T-helper 2 cell treated with Interferon-gamma antibody and Interleukin-4, amounts not matched to agents 5 μg/mL and 100 μg/mL, for 36 hours (primary cell): ENCODE measurements around the gene COL11A1.
"Not testable (repeated sequence)": the region's sequence is repeated elsewhere in the genome, so short reads cannot be mapped to it uniquely, and the experiment has no call there.

Source experiments
- DNase-seq: peaks from one replicate; pipeline ENCODE4 v3.0.0; 2021; ENCODE audit warnings: low spot score
- H3K27ac Mint-ChIP-seq: one replicate; pipeline ENCODE4 v1.8.0; 2021; ENCODE audit warnings: mild to moderate bottlenecking, mixed read lengths
- H3K27me3 Mint-ChIP-seq: one replicate; pipeline ENCODE4 v1.8.0; 2021; ENCODE audit warnings: low read depth, mixed read lengths
- H3K36me3 Mint-ChIP-seq: one replicate; pipeline ENCODE4 v1.8.0; 2021; ENCODE audit warnings: low read depth, mixed read lengths
- H3K4me1 Mint-ChIP-seq: one replicate; pipeline ENCODE4 v1.8.0; 2021; ENCODE audit warnings: low read depth, mixed read lengths
- H3K4me3 Mint-ChIP-seq: one replicate; pipeline ENCODE4 v1.8.0; 2022; ENCODE audit warnings: mild to moderate bottlenecking, moderate library complexity, mixed read lengths
- H3K9me3 Mint-ChIP-seq: one replicate; pipeline ENCODE4 v1.8.0; 2021; ENCODE audit warnings: mixed read lengths

COL11A1 gene

DNA sequence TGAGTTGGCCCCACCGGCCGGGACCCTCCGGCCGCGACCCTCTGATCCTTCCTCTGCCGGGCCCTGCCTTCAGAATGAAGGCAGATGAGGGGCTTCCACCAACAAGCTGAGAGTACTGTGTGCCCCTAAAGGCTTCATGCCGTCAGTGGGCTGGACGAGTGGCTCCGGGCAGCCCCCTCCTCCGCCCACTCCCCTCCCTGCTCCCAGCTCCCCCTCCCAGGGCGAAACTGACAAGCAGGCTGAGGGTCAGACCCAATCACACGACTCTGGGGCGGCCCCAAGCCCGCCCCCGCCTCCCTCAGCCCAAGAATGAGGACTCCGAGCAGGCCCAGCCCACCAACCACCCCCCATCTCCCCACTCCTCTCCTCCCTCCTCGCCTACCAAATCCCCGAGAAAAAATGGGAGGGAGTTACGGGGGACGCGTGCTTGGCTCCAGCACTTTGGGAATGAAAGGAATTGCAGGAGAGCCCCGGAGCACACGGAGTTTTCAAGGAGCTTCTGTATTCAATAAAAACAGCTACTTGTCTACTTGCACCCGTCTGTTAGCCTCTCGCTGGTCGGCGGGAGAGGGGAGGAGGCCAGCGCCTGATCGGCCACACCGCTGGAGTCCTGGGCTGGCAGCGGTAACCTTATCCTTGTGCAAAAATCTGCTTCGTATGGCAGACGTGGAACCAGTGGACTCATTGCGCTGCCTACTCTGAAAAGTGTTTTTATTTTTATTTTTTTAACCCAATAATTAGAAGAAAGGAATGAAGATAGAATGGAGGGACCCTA lies at the start of gene COL11A1:
Gene COL11A1 (minus strand): TSS at position 147 of the 775 bp plus-strand sequence. CDS start 344 bp downstream, outside the sequence.
- H3K36me3 Mint-ChIP-seq, result no peaks in the 10 kb centered on the region
- H3K4me3 Mint-ChIP-seq, result no peak within 1 kb of the TSS
- H3K27ac Mint-ChIP-seq, result no peak within 1 kb of the TSS

DNA sequence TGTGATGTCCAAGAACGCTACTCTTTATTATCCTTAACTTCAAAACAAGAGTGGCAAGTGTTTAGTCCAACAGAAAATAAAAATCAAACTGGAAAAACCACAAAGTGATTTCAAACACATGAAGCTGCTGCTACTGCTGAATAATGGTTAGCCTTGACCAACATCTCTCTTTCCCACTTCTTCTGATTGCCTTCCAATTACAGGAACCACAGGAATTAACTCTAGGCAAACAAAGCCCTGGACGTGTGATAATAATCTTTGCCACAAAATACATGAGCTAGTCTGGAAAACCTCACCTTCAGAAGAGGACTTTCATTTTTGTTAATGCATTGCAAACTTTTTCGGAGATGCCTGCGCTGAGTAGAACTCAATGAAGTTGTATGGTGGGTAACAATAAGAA lies 48.6 kb upstream of the COL11A1 start:
- H3K27me3 Mint-ChIP-seq, result no peaks in the 10 kb centered on the region
- no peak overlapping the region for H3K4me3 Mint-ChIP-seq
- DNase-seq, result no peak
- no peak overlapping the region for H3K27ac Mint-ChIP-seq
- H3K9me3 Mint-ChIP-seq, result peaks cover 3% of the 10 kb centered on the region
- no peaks in the 10 kb centered on the region for H3K36me3 Mint-ChIP-seq
- H3K4me1 Mint-ChIP-seq, result no peaks in the 10 kb centered on the region

More for the DNA sequence above, at the start of gene COL11A1:
- DNase-seq, result no peak
- Mint-ChIP-seq H3K27me3 (peaks cover 27% of the 10 kb centered on the region), H3K4me1 (no peaks in the 10 kb centered on the region), H3K9me3 (no peaks in the 10 kb centered on the region)

DNA sequence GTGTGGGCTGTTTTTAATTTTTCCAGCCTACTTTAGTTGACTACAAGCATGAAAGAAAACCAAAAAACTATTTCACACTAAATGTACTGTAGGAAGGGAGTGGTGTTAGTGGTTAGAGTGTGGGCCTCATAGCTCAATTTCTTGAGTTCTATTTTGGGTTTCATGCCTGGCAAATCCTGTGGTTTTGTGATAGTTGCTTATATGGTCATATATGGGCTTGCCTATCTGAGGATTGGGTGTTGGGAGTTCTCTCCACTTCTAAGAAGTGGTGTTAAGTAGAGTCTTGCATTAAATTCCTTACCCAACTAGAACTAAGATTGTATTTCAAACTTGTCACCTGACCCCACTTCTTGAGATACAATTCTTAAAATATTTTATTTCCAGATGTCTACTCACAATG lies 37.8 kb upstream of the COL11A1 start:
- H3K4me3 Mint-ChIP-seq, result no peak overlapping the region
- H3K36me3 Mint-ChIP-seq, result no peaks in the 10 kb centered on the region
- H3K27ac Mint-ChIP-seq, result no peak overlapping the region
- H3K4me1 Mint-ChIP-seq, result no peaks in the 10 kb centered on the region
- no peaks in the 10 kb centered on the region for H3K9me3 Mint-ChIP-seq
- H3K27me3 Mint-ChIP-seq, result no peaks in the 10 kb centered on the region
- DNase-seq, result no peak

DNA sequence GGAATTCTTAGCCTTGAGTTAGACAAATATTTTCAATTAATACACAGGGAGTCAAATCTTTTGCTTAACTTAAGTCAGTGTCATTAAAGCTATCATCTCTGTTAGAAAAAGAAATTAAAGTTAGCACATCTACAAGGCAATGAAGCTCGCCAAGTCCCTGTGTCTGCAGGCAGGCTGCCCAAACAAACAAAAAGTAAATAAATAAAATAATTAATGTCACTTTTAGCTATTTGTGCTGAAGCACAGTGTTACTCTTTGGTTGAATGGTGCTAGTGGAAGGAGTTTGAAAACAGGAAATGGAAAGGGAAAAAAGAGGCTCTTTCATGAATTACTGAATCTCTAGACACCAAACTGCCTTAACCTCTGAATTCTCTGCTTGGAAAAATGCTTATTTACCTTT lies 37.1 kb upstream of the COL11A1 start:
- Mint-ChIP-seq H3K27ac (no peak overlapping the region), H3K36me3 (no peaks in the 10 kb centered on the region), H3K9me3 (no peaks in the 10 kb centered on the region), H3K4me3 (no peak overlapping the region), H3K4me1 (no peaks in the 10 kb centered on the region), H3K27me3 (no peaks in the 10 kb centered on the region)
- DNase-seq, result no peak

DNA sequence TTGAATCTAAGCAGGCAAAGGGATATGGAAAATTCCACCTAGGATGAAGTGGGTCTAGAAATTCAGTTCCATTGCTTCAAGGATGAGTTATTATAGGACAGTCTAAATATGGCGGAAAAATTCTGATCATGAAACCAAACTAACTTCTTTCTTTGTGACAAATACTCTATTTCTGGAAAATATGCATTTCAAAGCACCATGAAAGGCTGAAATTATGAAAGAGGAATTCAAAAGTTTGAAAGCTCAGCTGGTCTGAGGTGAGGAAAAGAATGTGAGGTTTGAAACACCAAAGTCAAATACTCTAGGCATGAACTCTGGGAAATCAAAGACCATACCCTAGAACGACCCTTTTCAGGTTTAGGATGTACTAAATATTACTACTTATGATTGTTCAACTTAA lies 36.4 kb upstream of the COL11A1 start:
- no peaks in the 10 kb centered on the region for H3K36me3 Mint-ChIP-seq
- H3K4me1 Mint-ChIP-seq, result no peaks in the 10 kb centered on the region
- H3K9me3 Mint-ChIP-seq, result no peaks in the 10 kb centered on the region
- no peaks in the 10 kb centered on the region for H3K27me3 Mint-ChIP-seq
- H3K27ac Mint-ChIP-seq, result no peak overlapping the region
- no peak for DNase-seq
- H3K4me3 Mint-ChIP-seq, result no peak overlapping the region

DNA sequence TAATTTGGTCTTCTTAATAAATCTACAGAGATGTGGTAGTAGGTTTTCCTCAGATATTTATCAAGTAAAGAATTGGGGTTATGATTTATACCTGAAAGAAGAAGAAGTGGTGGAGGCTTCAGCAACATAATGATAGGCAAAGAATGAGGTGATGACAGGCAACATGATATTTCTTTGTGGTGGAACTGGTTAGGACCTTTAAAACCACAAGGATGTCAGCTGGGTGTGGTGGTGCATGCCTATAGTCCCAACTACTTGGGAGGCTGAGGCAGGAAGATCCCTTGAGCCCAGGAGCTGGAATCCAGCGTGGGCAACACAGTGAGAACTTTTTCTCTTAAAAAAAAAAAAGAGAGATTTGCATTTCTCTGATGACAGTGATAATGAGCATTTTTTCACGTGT lies 34.1 kb upstream of the COL11A1 start:
- no peak for DNase-seq
- Mint-ChIP-seq H3K27ac (no peak overlapping the region), H3K36me3 (no peaks in the 10 kb centered on the region), H3K4me1 (no peaks in the 10 kb centered on the region), H3K9me3 (no peaks in the 10 kb centered on the region), H3K27me3 (no peaks in the 10 kb centered on the region), H3K4me3 (no peak overlapping the region)

DNA sequence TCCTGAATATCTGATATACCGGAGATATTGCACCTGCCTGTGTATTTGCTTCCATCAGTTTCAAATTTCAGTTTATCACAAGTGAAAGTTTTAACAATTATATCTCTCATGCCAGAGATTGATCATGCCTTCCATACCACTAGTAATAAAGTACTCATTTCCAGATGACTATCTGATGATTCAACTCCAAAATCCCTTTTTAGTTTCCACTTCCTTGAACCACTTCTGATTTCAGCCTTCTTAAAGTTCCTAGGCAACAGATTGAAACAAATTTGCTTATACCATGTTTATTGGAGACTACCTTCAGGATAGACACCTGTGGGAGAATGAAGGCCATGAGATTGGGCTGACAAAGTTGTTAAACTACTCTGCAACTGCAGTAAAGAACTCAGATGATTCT lies 21.5 kb upstream of the COL11A1 start:
- H3K4me3 Mint-ChIP-seq, result no peak overlapping the region
- H3K36me3 Mint-ChIP-seq, result no peaks in the 10 kb centered on the region
- no peaks in the 10 kb centered on the region for H3K4me1 Mint-ChIP-seq
- no peaks in the 10 kb centered on the region for H3K27me3 Mint-ChIP-seq
- no peak overlapping the region for H3K27ac Mint-ChIP-seq
- peaks cover 2% of the 10 kb centered on the region for H3K9me3 Mint-ChIP-seq
- no peak for DNase-seq

DNA sequence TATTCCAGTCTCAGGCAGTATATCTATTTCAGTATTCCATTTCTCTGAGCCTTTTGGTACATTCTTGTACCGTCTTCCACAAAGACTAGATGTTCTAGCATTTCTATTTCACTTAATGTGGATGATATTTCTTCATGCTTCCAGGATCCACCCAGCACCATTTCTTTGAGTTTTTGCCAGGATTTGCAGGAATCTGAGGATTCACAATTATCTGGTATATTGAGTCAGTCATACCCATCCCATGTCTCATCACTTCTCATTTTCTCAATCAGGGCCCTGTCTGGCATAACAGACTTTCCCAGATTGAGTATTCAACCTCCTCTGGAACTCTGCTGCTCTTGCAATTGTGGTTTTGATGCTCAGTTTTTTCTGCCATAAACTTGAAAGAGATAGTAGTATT lies 20.9 kb upstream of the COL11A1 start:
- H3K27me3 Mint-ChIP-seq, result no peaks in the 10 kb centered on the region
- H3K27ac Mint-ChIP-seq, result no peak overlapping the region
- DNase-seq, result no peak
- no peaks in the 10 kb centered on the region for H3K36me3 Mint-ChIP-seq
- H3K4me3 Mint-ChIP-seq, result no peak overlapping the region
- H3K9me3 Mint-ChIP-seq, result no peaks in the 10 kb centered on the region
- H3K4me1 Mint-ChIP-seq, result no peaks in the 10 kb centered on the region

DNA sequence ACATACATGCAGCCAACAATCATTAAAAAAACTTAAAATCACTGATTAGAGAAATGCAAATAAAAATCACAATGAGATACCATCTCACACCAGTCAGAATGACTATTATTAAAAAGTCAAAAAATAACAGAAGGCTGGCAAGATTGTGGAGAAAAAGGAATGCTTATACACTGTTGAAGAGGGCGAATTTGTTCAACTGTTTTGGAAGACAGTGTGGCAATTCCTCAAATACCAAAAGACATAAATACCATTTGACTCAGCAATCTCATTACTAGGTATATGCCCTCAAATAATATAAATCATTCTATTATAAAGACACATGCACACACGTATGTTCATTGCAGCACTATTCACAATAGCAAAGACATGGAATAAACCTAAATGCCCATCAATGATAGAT lies 19.9 kb upstream of the COL11A1 start:
- not testable (repeated sequence) for H3K36me3 Mint-ChIP-seq, H3K27ac Mint-ChIP-seq, H3K9me3 Mint-ChIP-seq, H3K27me3 Mint-ChIP-seq, DNase-seq, H3K4me1 Mint-ChIP-seq, H3K4me3 Mint-ChIP-seq

DNA sequence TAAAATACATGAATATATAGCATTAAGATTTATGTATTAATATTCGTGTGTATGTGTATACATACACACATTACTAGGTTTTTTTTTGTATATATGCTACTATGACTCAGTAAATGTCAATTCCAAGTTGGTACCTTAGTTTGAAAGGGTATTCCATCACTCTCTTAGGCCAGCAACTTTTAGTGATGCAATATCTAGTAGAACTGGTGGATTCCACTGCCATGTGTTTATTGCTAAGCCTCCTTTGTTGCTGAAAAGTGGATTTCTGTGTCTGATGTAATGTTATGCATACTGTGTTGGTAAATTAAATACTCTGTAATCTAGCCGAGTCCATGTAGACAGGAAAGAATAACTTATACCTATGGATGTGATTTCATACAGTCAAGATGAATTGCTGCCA lies 16.9 kb upstream of the COL11A1 start:
- no peaks in the 10 kb centered on the region for H3K4me1 Mint-ChIP-seq
- H3K27ac Mint-ChIP-seq, result no peak overlapping the region
- DNase-seq, result no peak
- no peak overlapping the region for H3K4me3 Mint-ChIP-seq
- H3K27me3 Mint-ChIP-seq, result no peaks in the 10 kb centered on the region
- no peaks in the 10 kb centered on the region for H3K36me3 Mint-ChIP-seq
- no peaks in the 10 kb centered on the region for H3K9me3 Mint-ChIP-seq

DNA sequence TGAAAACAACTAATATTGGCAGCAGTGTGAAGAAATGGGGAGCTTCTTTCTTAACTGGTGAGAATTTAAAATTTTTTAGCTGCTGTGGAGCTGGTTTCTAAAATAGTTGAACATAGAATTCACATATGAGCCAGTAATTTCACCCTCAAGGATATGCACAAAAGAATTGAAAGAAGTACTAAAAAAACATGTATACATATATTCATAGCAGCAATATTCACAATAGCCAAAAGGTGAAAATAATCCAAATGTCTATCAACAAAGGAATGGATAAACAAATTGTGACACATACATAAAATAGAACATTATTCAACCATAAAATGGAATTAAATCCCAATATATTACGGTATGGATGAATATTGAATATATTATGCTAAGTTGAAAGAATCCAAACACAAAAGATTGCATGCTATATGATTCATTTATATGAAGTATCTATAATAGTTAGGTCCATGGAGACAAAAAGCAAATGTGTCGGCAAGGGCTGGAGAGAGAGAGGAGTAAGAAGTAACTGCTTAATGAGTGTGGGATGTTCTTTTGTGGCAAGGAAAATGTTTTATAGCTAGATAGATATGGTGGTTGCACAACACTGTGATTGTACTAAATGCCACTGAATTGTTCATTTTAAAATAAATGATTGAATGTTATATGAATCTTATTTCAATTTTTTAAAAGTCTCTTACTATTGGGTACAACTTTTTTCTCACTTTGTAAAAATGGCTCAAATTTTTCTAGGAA lies 14.8 kb upstream of the COL11A1 start:
- Mint-ChIP-seq H3K36me3 (no peaks in the 10 kb centered on the region), H3K4me1 (no peaks in the 10 kb centered on the region)

DNA sequence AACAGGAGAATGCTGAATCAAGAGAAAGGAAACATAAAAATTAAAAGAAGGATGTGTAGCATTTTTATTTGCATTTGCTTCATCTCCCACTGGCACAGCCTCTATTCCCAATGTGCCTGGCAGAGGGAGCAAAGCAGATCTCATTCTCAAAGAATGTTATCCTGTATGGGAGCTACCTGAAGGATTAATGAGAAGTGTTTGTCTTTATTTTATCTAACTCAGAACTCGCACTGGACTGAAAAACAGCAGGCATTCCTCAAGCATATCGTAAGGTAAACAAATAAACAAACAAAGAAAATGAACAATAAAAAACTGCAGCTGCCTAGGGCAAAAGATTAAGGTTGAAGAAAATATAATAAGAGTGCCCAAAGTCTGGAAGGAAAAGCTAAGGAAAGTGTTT lies 12.7 kb upstream of the COL11A1 start:
- Mint-ChIP-seq H3K4me1 (no peaks in the 10 kb centered on the region), H3K27me3 (no peaks in the 10 kb centered on the region), H3K4me3 (no peak overlapping the region), H3K27ac (no peak overlapping the region), H3K36me3 (no peaks in the 10 kb centered on the region), H3K9me3 (no peaks in the 10 kb centered on the region)
- DNase-seq, result no peak

More for the DNA sequence above, 14.8 kb upstream of the COL11A1 start:
- no peak for DNase-seq
- no peak overlapping the region for H3K4me3 Mint-ChIP-seq
- no peak overlapping the region for H3K27ac Mint-ChIP-seq
- no peaks in the 10 kb centered on the region for H3K27me3 Mint-ChIP-seq
- no peaks in the 10 kb centered on the region for H3K9me3 Mint-ChIP-seq

DNA sequence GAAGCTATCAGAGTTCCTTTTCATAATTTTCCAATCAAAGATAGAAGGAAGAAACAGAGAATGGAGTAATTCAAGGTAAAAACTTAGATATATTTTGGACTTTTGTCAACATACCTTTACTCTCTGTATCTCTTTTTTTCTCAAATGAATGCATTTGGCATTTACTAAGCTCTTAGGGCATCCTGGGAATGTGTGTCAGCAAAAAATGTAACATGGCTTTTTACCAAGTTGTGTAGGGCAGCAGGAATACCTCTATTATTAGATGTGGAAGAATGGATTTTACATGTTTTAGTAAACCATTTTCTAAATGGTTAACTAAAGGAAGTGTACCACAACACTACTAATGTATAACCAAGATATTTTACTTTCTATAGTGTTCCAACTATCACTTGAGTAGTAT lies 4.2 kb upstream of the COL11A1 start:
- Mint-ChIP-seq H3K36me3 (no peaks in the 10 kb centered on the region), H3K27me3 (peaks cover 17% of the 10 kb centered on the region), H3K4me3 (no peak overlapping the region), H3K4me1 (no peaks in the 10 kb centered on the region), H3K9me3 (no peaks in the 10 kb centered on the region), H3K27ac (no peak overlapping the region)
- no peak for DNase-seq

DNA sequence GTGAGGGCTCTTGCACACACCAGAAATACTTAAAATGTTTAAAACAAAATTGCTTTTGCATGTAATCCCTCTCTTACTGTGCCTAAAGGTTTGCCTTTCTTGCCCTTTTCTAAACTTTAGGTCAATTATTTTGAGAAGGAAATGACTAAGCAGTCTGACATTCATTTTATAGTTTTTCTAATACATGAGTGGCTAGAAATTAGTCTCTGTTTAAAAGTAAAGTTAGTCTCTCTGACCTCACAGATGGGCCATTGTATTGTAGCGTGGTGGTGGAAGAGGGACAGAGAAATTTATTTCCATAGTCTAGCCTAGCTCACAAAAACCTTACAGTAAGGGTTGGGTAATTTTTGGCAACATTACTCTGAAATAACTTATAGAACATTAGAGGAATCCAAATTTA lies 3.6 kb upstream of the COL11A1 start:
- H3K9me3 Mint-ChIP-seq, result no peaks in the 10 kb centered on the region
- H3K4me3 Mint-ChIP-seq, result no peak overlapping the region
- H3K27me3 Mint-ChIP-seq, result peaks cover 20% of the 10 kb centered on the region
- H3K27ac Mint-ChIP-seq, result no peak overlapping the region
- no peaks in the 10 kb centered on the region for H3K36me3 Mint-ChIP-seq
- no peaks in the 10 kb centered on the region for H3K4me1 Mint-ChIP-seq
- no peak for DNase-seq
